ENCODE results near the gene MCMBP.
A peak's percentile ranks its signal among the peaks of the same experiment; 100 is the strongest.

MCMBP gene

GRCh38 chr10:119892188-119893065 is 19.8 kb upstream of the MCMBP start, which contains the start of gene SEC23IP (continued):
- TF ChIP-seq ZNF488 (tag by site-specific recombination; IDR thresholded peaks at IDR 0.05) (no peak), ZNF776 (tag by site-specific recombination; IDR thresholded peaks at IDR 0.05; ENCODE audit: borderline replicate concordance) (no peak), SETDB1 (IDR thresholded peaks at IDR 0.05; ENCODE audit: insufficient read length, low read length) (peak; percentile 40), PBX3 (CRISPR knock-in tag; IDR thresholded peaks at IDR 0.05) (peak; percentile 88; the same call in 1 of the 2 replicates), OSR2 (tag by site-specific recombination; IDR thresholded peaks at IDR 0.05) (no peak), ZBTB49 (tag by site-specific recombination; IDR thresholded peaks at IDR 0.05; ENCODE audit: low read depth) (no peak), SALL2 (tag by site-specific recombination; IDR thresholded peaks at IDR 0.05; ENCODE audit: borderline replicate concordance) (no peak), ZNF2 (tag by site-specific recombination; IDR thresholded peaks at IDR 0.05) (peak; percentile 74; the same call in 1 of the 2 replicates), ZFP41 (tag by site-specific recombination; IDR thresholded peaks at IDR 0.05; ENCODE audit: borderline replicate concordance) (no peak), HOXA7 (CRISPR knock-in tag; IDR thresholded peaks at IDR 0.05; ENCODE audit: borderline replicate concordance) (no peak), ZNF621 (tag by site-specific recombination; IDR thresholded peaks at IDR 0.05) (no peak), ZNF157 (tag by site-specific recombination; IDR thresholded peaks at IDR 0.05) (no peak), PRDM1 (tag by site-specific recombination; IDR thresholded peaks at IDR 0.05) (no peak), ZNF521 (tag by site-specific recombination; IDR thresholded peaks at IDR 0.05) (no peak), GLIS1 (tag by site-specific recombination; IDR thresholded peaks at IDR 0.05) (no peak), ATF2 (tag by site-specific recombination; IDR thresholded peaks at IDR 0.05; ENCODE audit: low read depth) (no peak), ZNF623 (tag by site-specific recombination; IDR thresholded peaks at IDR 0.05) (no peak), MZF1 (tag by site-specific recombination; IDR thresholded peaks at IDR 0.05; ENCODE audit: borderline replicate concordance) (peak; percentile 37; the same call in 1 of the 2 replicates), ZNF169 (tag by site-specific recombination; IDR thresholded peaks at IDR 0.05) (no peak), ZNF596 (tag by site-specific recombination; IDR thresholded peaks at IDR 0.05) (no peak), ZNF571 (tag by site-specific recombination; IDR thresholded peaks at IDR 0.05) (no peak), ZNF830 (tag by site-specific recombination; IDR thresholded peaks at IDR 0.05; ENCODE audit: low read depth) (no peak), KLF17 (tag by site-specific recombination; IDR thresholded peaks at IDR 0.05) (peak; percentile 83), PRDM10 (tag by site-specific recombination; IDR thresholded peaks at IDR 0.05) (peak; percentile 91), ZNF10 (tag by site-specific recombination; IDR thresholded peaks at IDR 0.05) (no peak; the same call in 1 of the 2 replicates), ZSCAN18 (tag by site-specific recombination; IDR thresholded peaks at IDR 0.05) (no peak), ZNF350 (tag by site-specific recombination; IDR thresholded peaks at IDR 0.05) (no peak)

Data from HEK293 (cell line).